CD8-positive, alpha-beta memory T cell (primary cell): Measurements from ENCODE around the gene CNTN1. TPM values are rescaled to one million over a fixed set of nuclear protein-coding genes. Genes with fewer than 3 reads are reported as not detected.
A peak's percentile ranks its signal among the peaks of the same experiment; 100 is the strongest.

Experiments
- CTCF ChIA-PET: fragments of 350-600 bp; sonication (Branson Sonifier 250); formaldehyde crosslinking; loops from one replicate; lab custom pipeline; 2021; ENCODE audit warnings: antibody characterized with exemption; lab: Charles Lee
- POLR2A ChIA-PET: fragments of 350-600 bp; sonication (Branson Sonifier 250); formaldehyde crosslinking; loops from one replicate; lab custom pipeline; 2021; ENCODE audit warnings: antibody characterized with exemption; lab: Charles Lee
- DNase-seq, 5 donors: peaks; one replicate each; pipeline versions ENCODE4 v3.0.0 to v3.0.0-alpha.2; 2020 to 2022; ENCODE audit warnings: mixed read lengths in 1 of 5
- H3K27ac ChIP-seq: one replicate; pipeline ENCODE4 v1.7.0; 2013; ENCODE audit warnings: low read depth, mild to moderate bottlenecking, low read length, moderate library complexity
- H3K27me3 ChIP-seq: 2 replicates; pipeline ENCODE4 v1.7.0; 2013; ENCODE audit warnings: low read length, mild to moderate bottlenecking; ENCODE audit not compliant: insufficient read depth, poor library complexity, severe bottlenecking
- H3K36me3 ChIP-seq: 2 replicates; pipeline ENCODE4 v1.7.0; 2013; ENCODE audit warnings: mild to moderate bottlenecking, low read length, moderate library complexity; ENCODE audit not compliant: insufficient read depth
- H3K4me1 ChIP-seq: 2 replicates; pipeline ENCODE4 v1.7.0; 2013; ENCODE audit warnings: mild to moderate bottlenecking, low read length, moderate library complexity; ENCODE audit not compliant: insufficient read depth
- H3K4me3 ChIP-seq: 2 replicates; pipeline ENCODE4 v1.7.0; 2013; ENCODE audit warnings: mild to moderate bottlenecking, low read length
- H3K9me3 ChIP-seq: 2 replicates; pipeline ENCODE4 v1.7.0; 2013; ENCODE audit warnings: mild to moderate bottlenecking, low read length
- H3K27ac Mint-ChIP-seq, 8 donors: one replicate each; pipeline ENCODE4 v1.8.0; 2020 to 2021; ENCODE audit warnings: mixed read lengths in 8 of 8, mild to moderate bottlenecking in 6 of 8, inconsistent platforms in 3 of 8, moderate library complexity in 3 of 8
- H3K27me3 Mint-ChIP-seq, 2 donors: one replicate each; pipeline ENCODE4 v1.8.0; 2020 to 2021; ENCODE audit warnings: mixed read lengths in 2 of 2, mild to moderate bottlenecking in 1 of 2, moderate library complexity in 1 of 2
- H3K36me3 Mint-ChIP-seq, 3 donors: one replicate each; pipeline ENCODE4 v1.8.0; 2020 to 2021; ENCODE audit warnings: mixed read lengths in 3 of 3, inconsistent platforms in 1 of 3, mild to moderate bottlenecking in 1 of 3
- H3K4me1 Mint-ChIP-seq, 3 donors: one replicate each; pipeline ENCODE4 v1.8.0; 2020 to 2021; ENCODE audit warnings: mixed read lengths in 3 of 3, inconsistent platforms in 1 of 3, mild to moderate bottlenecking in 1 of 3
- H3K4me3 Mint-ChIP-seq, 7 donors: one replicate each; pipeline ENCODE4 v1.8.0; 2020 to 2021; ENCODE audit warnings: mixed read lengths in 7 of 7, mild to moderate bottlenecking in 6 of 7, moderate library complexity in 4 of 7, inconsistent platforms in 2 of 7
- H3K9me3 Mint-ChIP-seq, 5 donors: one replicate each; pipeline ENCODE4 v1.8.0; 2020 to 2022; ENCODE audit warnings: mixed read lengths in 5 of 5, mild to moderate bottlenecking in 3 of 5, moderate library complexity in 2 of 5, inconsistent platforms in 1 of 5
- polyA plus RNA-seq: library from polyadenylated mRNA; unstranded; fragments of 300-500 nt; fragmentation: Illumina TruSeq; gene quantifications from one replicate; pipeline ENCODE4 v1.2.3, GENCODE V29; 2021
- total RNA-seq, 2 experiments: library from RNA; stranded (reverse); gene quantifications; one replicate each; pipeline ENCODE4 v1.2.3, GENCODE V29; 2021

The CNTN1 gene
- total and polyA plus RNA-seq, 3 experiments from 2014 or later, result not detected

- DNase-seq, result no peak
- Histone ChIP-seq H3K4me1 (no peaks in the 10 kb centered on the region), H3K27ac (no peak overlapping the region), H3K4me3 (no peak overlapping the region), H3K36me3 (no peaks in the 10 kb centered on the region), H3K27me3 (no peaks in the 10 kb centered on the region), H3K9me3 (no peaks in the 10 kb centered on the region)
- Mint-ChIP-seq H3K4me3 (no peak overlapping the region), H3K4me1 (no peaks in the 10 kb centered on the region), H3K27me3 (no peaks in the 10 kb centered on the region), H3K27ac (no peak overlapping the region), H3K9me3 (peaks cover 0 to 2% (median 0%) of the 10 kb centered on the region in 5 donors), H3K36me3 (no peaks in the 10 kb centered on the region)
- CTCF ChIA-PET, result no interaction called here
- POLR2A ChIA-PET, result no interaction called here
Observed at GRCh38 chr12:40921563-40922163, 229.4 kb downstream of the CNTN1 start.

GRCh38 chr12:40937891-40938290 lies 245.7 kb downstream of the CNTN1 start:
- no peaks in the 10 kb centered on the region for H3K27me3 ChIP-seq
- Mint-ChIP-seq H3K36me3 (no peaks in the 10 kb centered on the region), H3K4me1 (no peaks in the 10 kb centered on the region), H3K27ac (no peak overlapping the region), H3K9me3 (no peaks in the 10 kb centered on the region), H3K4me3 (no peak overlapping the region), H3K27me3 (no peaks in the 10 kb centered on the region)
- H3K4me1 ChIP-seq, result no peaks in the 10 kb centered on the region
- CTCF ChIA-PET, result no interaction called here
- H3K36me3 ChIP-seq, result no peaks in the 10 kb centered on the region
- no peaks in the 10 kb centered on the region for H3K9me3 ChIP-seq
- H3K27ac ChIP-seq, result no peak overlapping the region
- H3K4me3 ChIP-seq, result no peak overlapping the region
- no peak for DNase-seq
- POLR2A ChIA-PET, result no interaction called here

- no peaks in the 10 kb centered on the region for H3K9me3 ChIP-seq
- no peaks in the 10 kb centered on the region for H3K4me1 ChIP-seq
- Mint-ChIP-seq H3K27me3 (no peaks in the 10 kb centered on the region), H3K9me3 (no peaks in the 10 kb centered on the region), H3K36me3 (no peaks in the 10 kb centered on the region), H3K4me3 (no peak overlapping the region), H3K27ac (no peak overlapping the region), H3K4me1 (no peaks in the 10 kb centered on the region)
- no peaks in the 10 kb centered on the region for H3K36me3 ChIP-seq
- H3K27me3 ChIP-seq, result no peaks in the 10 kb centered on the region
- CTCF ChIA-PET, result no interaction called here
- H3K4me3 ChIP-seq, result no peak overlapping the region
- no peak for DNase-seq
- H3K27ac ChIP-seq, result no peak overlapping the region
- POLR2A ChIA-PET, result no interaction called here
Observed at GRCh38 chr12:40942326-40942725, 250.1 kb downstream of the CNTN1 start.

- no peaks in the 10 kb centered on the region for H3K9me3 ChIP-seq
- Mint-ChIP-seq H3K27me3 (no peaks in the 10 kb centered on the region), H3K4me1 (no peaks in the 10 kb centered on the region), H3K9me3 (no peaks in the 10 kb centered on the region), H3K27ac (no peak overlapping the region), H3K36me3 (no peaks in the 10 kb centered on the region), H3K4me3 (no peak overlapping the region)
- ChIA-PET CTCF (interaction anchor here (1.9 kb wide), 1 partner anchor 1079 kb away, joined by 4 read pairs; no protein-coding TSS in a partner anchor), POLR2A (no interaction called here)
- H3K36me3 ChIP-seq, result no peaks in the 10 kb centered on the region
- H3K27ac ChIP-seq, result no peak overlapping the region
- no peak overlapping the region for H3K4me3 ChIP-seq
- no peak for DNase-seq
- H3K4me1 ChIP-seq, result no peaks in the 10 kb centered on the region
- no peaks in the 10 kb centered on the region for H3K27me3 ChIP-seq
Observed at GRCh38 chr12:40945772-40946171, 253.5 kb downstream of the CNTN1 start.

GRCh38 chr12:40946612-40947194 lies 254.5 kb downstream of the CNTN1 start:
- no peaks in the 10 kb centered on the region for H3K9me3 Mint-ChIP-seq
- H3K4me1 Mint-ChIP-seq, result no peaks in the 10 kb centered on the region
- no peaks in the 10 kb centered on the region for H3K27me3 ChIP-seq
- no peaks in the 10 kb centered on the region for H3K4me1 ChIP-seq
- H3K36me3 Mint-ChIP-seq, result no peaks in the 10 kb centered on the region
- no peak overlapping the region for H3K27ac ChIP-seq
- no peaks in the 10 kb centered on the region for H3K27me3 Mint-ChIP-seq
- DNase-seq, result peak in 1 of 5 donors; percentile 2
- no peaks in the 10 kb centered on the region for H3K9me3 ChIP-seq
- no peak overlapping the region for H3K4me3 Mint-ChIP-seq
- POLR2A ChIA-PET, result no interaction called here
- no peaks in the 10 kb centered on the region for H3K36me3 ChIP-seq
- CTCF ChIA-PET, result interaction anchor here (1.9 kb wide), 1 partner anchor 1078 kb away, joined by 4 read pairs; no protein-coding TSS in a partner anchor
- no peak overlapping the region for H3K27ac Mint-ChIP-seq
- H3K4me3 ChIP-seq, result no peak overlapping the region

- Histone ChIP-seq H3K27me3 (no peaks in the 10 kb centered on the region), H3K27ac (no peak overlapping the region), H3K9me3 (no peaks in the 10 kb centered on the region), H3K4me1 (no peaks in the 10 kb centered on the region), H3K4me3 (no peak overlapping the region), H3K36me3 (no peaks in the 10 kb centered on the region)
- Mint-ChIP-seq H3K27me3 (no peaks in the 10 kb centered on the region), H3K36me3 (no peaks in the 10 kb centered on the region), H3K4me1 (no peaks in the 10 kb centered on the region), H3K9me3 (no peaks in the 10 kb centered on the region), H3K27ac (no peak overlapping the region), H3K4me3 (no peak overlapping the region)
- ChIA-PET POLR2A (no interaction called here), CTCF (no interaction called here)
- no peak for DNase-seq
Observed at GRCh38 chr12:40947797-40948196, 255.6 kb downstream of the CNTN1 start.

GRCh38 chr12:40953076-40953475 lies 260.8 kb downstream of the CNTN1 start:
- Mint-ChIP-seq H3K9me3 (no peaks in the 10 kb centered on the region), H3K4me1 (no peaks in the 10 kb centered on the region), H3K27me3 (no peaks in the 10 kb centered on the region), H3K4me3 (no peak overlapping the region), H3K27ac (no peak overlapping the region), H3K36me3 (no peaks in the 10 kb centered on the region)
- no peaks in the 10 kb centered on the region for H3K36me3 ChIP-seq
- H3K4me1 ChIP-seq, result no peaks in the 10 kb centered on the region
- H3K4me3 ChIP-seq, result no peak overlapping the region
- H3K9me3 ChIP-seq, result no peaks in the 10 kb centered on the region
- H3K27me3 ChIP-seq, result no peaks in the 10 kb centered on the region
- POLR2A ChIA-PET, result no interaction called here
- DNase-seq, result no peak
- no peak overlapping the region for H3K27ac ChIP-seq
- CTCF ChIA-PET, result no interaction called here

- H3K27me3 ChIP-seq, result no peaks in the 10 kb centered on the region
- H3K27ac Mint-ChIP-seq, result no peak overlapping the region
- H3K4me1 Mint-ChIP-seq, result no peaks in the 10 kb centered on the region
- H3K27ac ChIP-seq, result no peak overlapping the region
- H3K27me3 Mint-ChIP-seq, result no peaks in the 10 kb centered on the region
- no peak for DNase-seq
- H3K4me3 ChIP-seq, result no peak overlapping the region
- H3K36me3 ChIP-seq, result no peaks in the 10 kb centered on the region
- ChIA-PET POLR2A (no interaction called here), CTCF (interaction anchor here (0.9 kb wide), 1 partner anchor 1066 kb away, joined by 3 read pairs; no protein-coding TSS in a partner anchor)
- no peaks in the 10 kb centered on the region for H3K4me1 ChIP-seq
- H3K9me3 Mint-ChIP-seq, result no peaks in the 10 kb centered on the region
- no peaks in the 10 kb centered on the region for H3K9me3 ChIP-seq
- H3K36me3 Mint-ChIP-seq, result no peaks in the 10 kb centered on the region
- H3K4me3 Mint-ChIP-seq, result no peak overlapping the region
Observed at GRCh38 chr12:40957417-40957816, 265.2 kb downstream of the CNTN1 start.
